ENCODE measurements around the gene DKK3.

- no peak for TF ChIP-seq CTCF (IDR thresholded peaks at IDR 0.05; ENCODE audit: borderline replicate concordance, extremely low read depth, low read length, poor library complexity, severe bottlenecking)
- no peak for TF ChIP-seq EZH2 (IDR thresholded peaks at IDR 0.05; ENCODE audit: borderline replicate concordance, low read depth, low read length, severe bottlenecking)
These were observed 36.4 kb upstream of the DKK3 start for GRCh38 chr11:12044799-12045198.
